GM19351 (cell line): ENCODE results near the gene SAMD7.
A peak's percentile ranks its signal among the peaks of the same experiment; 100 is the strongest.

Experiments used
- ATAC-seq: cut with Tn5 transposase; IDR thresholded peaks from one replicate; pipeline ENCODE4 v1.9.1; 2021; ENCODE audit warnings: mild to moderate bottlenecking, moderate library complexity; ENCODE audit not compliant: unreplicated experiment

SAMD7 gene

GRCh38 chr3:169907476-169907875 lies 3.9 kb upstream of the SAMD7 start:
- no peak for ATAC-seq

GRCh38 chr3:169907944-169908343 lies 3.4 kb upstream of the SAMD7 start:
- ATAC-seq: no peak

GRCh38 chr3:169913323-169913722 lies 2.0 kb downstream of the SAMD7 start:
- ATAC-seq: no peak

- no peak for ATAC-seq
Observed at GRCh38 chr3:169914321-169914720, 2.9 kb downstream of the SAMD7 start.

- ATAC-seq: no peak
Observed at GRCh38 chr3:169923189-169923588, 11.8 kb downstream of the SAMD7 start.

- no peak for ATAC-seq
Observed at GRCh38 chr3:169923831-169924230, 12.5 kb downstream of the SAMD7 start.

- ATAC-seq: no peak
Observed at GRCh38 chr3:169929830-169930519, 18.6 kb downstream of the SAMD7 start.

- no peak for ATAC-seq
Observed at GRCh38 chr3:169930843-169931242, 19.5 kb downstream of the SAMD7 start.

GRCh38 chr3:169931747-169932520 lies 20.6 kb downstream of the SAMD7 start:
- ATAC-seq: peak; percentile 86

GRCh38 chr3:169939320-169939719 lies 27.9 kb downstream of the SAMD7 start:
- no peak for ATAC-seq

- no peak for ATAC-seq
Observed at GRCh38 chr3:169939751-169940150, 28.4 kb downstream of the SAMD7 start.

- peak; percentile 66 for ATAC-seq
Observed at GRCh38 chr3:169940470-169941181, 29.3 kb downstream of the SAMD7 start.

GRCh38 chr3:169945313-169945712 lies 33.9 kb downstream of the SAMD7 start:
- peak; percentile 87 for ATAC-seq

- no peak for ATAC-seq
Observed at GRCh38 chr3:169946336-169946735, 35.0 kb downstream of the SAMD7 start.

- ATAC-seq: no peak
Observed at GRCh38 chr3:169948559-169949448, 37.4 kb downstream of the SAMD7 start.

GRCh38 chr3:169952045-169952444 lies 40.7 kb downstream of the SAMD7 start:
- ATAC-seq: no peak

GRCh38 chr3:169953462-169954141 lies 42.2 kb downstream of the SAMD7 start:
- ATAC-seq: peak; percentile 32

GRCh38 chr3:169954142-169954756 lies 42.9 kb downstream of the SAMD7 start:
- ATAC-seq: peak; percentile 79

- ATAC-seq: no peak
Observed at GRCh38 chr3:169955406-169955805, 44.0 kb downstream of the SAMD7 start.

GRCh38 chr3:169964176-169964575 lies 52.8 kb downstream of the SAMD7 start:
- ATAC-seq: no peak
